GM12891 (cell line): ENCODE data around the gene MYH15.

Source experiments
- DNase-seq: peaks from one replicate; pipeline ENCODE4 v3.0.0; 2011; ENCODE audit warnings: low spot score; ENCODE audit not compliant: insufficient read length
- FAIRE-seq: peaks from 2 replicates; lab custom pipeline; 2011; peaks lifted over from hg19 to GRCh38; lab: Jason Lieb, UNC
- PAX5 ChIP-seq: IDR thresholded peaks from 2 replicates; pipeline ENCODE4 v1.6.1; 2011; ENCODE audit warnings: low read length, moderate library complexity, mild to moderate bottlenecking; ENCODE audit not compliant: insufficient read depth, severe bottlenecking
- POLR2A ChIP-seq: IDR thresholded peaks from 2 replicates; pipeline ENCODE4 v1.6.1; 2011; ENCODE audit warnings: low read depth, low read length, control low read depth
- POLR2AphosphoS5 ChIP-seq: IDR thresholded peaks from 2 replicates; pipeline ENCODE4 v1.6.1; 2011; ENCODE audit warnings: low read depth, low read length, control low read depth
- POU2F2 ChIP-seq: IDR thresholded peaks from 2 replicates; pipeline ENCODE4 v1.6.1; 2011; ENCODE audit warnings: low read depth, mild to moderate bottlenecking, control low read depth, low read length, moderate library complexity
- SPI1 ChIP-seq: IDR thresholded peaks from 2 replicates; pipeline ENCODE4 v1.6.1; 2011; ENCODE audit warnings: low read depth, low read length, control low read depth
- TAF1 ChIP-seq: IDR thresholded peaks from 2 replicates; pipeline ENCODE4 v1.6.1; 2011; ENCODE audit warnings: low read depth, low read length, control low read depth

MYH15 gene

GRCh38 chr3:108338901-108339545 lies 171.4 kb downstream of the MYH15 start:
- TF ChIP-seq POLR2AphosphoS5 (no peak), SPI1 (no peak), POU2F2 (no peak), POLR2A (no peak), TAF1 (no peak), PAX5 (no peak)
- DNase-seq (no peak), FAIRE-seq (peak; percentile 51)

- no peak for TF ChIP-seq PAX5
- no peak for TF ChIP-seq SPI1
- no peak for TF ChIP-seq TAF1
- TF ChIP-seq POLR2AphosphoS5: no peak
- TF ChIP-seq POU2F2: no peak
- DNase-seq (no peak), FAIRE-seq (no peak)
These were observed 175.7 kb downstream of the MYH15 start for GRCh38 chr3:108334701-108335100.

GRCh38 chr3:108333961-108334360 lies 176.4 kb downstream of the MYH15 start:
- FAIRE-seq (no peak), DNase-seq (no peak)
- TF ChIP-seq SPI1: no peak
- TF ChIP-seq POLR2AphosphoS5: no peak
- no peak for TF ChIP-seq POLR2A
- TF ChIP-seq TAF1: no peak
- TF ChIP-seq PAX5: no peak
- no peak for TF ChIP-seq POU2F2

GRCh38 chr3:108331792-108332191 lies 178.6 kb downstream of the MYH15 start:
- TF ChIP-seq TAF1 (no peak), POLR2AphosphoS5 (no peak), SPI1 (no peak), PAX5 (no peak), POU2F2 (no peak), POLR2A (no peak)
- DNase-seq: no peak
- FAIRE-seq: no peak
